Fibroblast of skin of left quadriceps (primary cell): Measurements from ENCODE around the gene ARHGAP18.

Experiments used
- DNase-seq, 2 experiments: peaks; one replicate each; pipeline ENCODE4 v3.0.0-alpha.2; 2013; ENCODE audit warnings: low read depth in 2 of 2

ARHGAP18 gene

DNA sequence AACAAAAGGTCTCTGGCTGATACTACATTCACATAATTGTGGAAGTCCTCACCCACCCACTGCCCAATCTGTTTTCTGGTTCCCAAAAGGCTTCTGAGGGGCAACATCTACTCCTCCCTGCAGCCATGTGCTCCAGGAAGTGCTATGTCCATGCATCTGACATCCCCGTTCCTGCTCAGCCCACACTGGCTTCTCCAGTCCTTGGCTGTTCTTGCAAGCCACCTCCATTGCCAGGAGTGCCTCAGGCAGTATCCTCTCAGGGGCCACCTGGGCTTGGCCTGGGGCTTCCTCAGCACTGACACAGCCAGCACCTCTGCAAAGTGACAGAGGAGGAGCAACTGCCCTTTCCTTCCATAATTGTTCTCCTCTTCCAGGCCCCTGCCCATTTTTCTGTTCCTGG is 18.3 kb downstream of the ARHGAP18 start:
- DNase-seq, result no peak

DNA sequence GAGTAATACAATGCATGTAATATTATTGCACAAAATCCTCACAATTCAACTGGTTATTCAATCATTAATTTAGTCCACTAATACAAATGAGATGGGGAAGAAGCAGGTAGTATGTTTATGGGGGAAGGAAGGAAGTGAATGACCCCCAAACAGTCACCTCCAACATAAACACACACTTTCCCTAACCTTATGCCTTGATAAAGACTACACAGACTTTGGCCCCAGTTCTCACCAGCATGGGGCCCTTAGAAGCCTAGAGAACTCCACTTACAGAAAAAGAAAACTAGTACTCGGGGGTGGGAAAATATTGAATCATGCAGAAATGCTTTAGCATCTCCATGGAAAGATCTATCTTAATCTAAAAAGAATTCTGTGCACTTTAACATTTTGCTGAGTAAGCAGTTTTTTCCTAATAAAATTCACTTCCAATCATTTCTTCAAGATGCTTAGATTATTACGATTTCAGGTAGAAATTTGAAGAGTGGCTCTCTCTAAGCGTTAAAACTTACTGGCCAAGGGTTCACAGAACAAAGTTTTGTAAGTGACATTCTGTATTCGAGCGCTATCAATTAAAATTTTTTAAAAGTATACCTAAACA is 18.8 kb downstream of the ARHGAP18 start:
- DNase-seq, result no peak

DNA sequence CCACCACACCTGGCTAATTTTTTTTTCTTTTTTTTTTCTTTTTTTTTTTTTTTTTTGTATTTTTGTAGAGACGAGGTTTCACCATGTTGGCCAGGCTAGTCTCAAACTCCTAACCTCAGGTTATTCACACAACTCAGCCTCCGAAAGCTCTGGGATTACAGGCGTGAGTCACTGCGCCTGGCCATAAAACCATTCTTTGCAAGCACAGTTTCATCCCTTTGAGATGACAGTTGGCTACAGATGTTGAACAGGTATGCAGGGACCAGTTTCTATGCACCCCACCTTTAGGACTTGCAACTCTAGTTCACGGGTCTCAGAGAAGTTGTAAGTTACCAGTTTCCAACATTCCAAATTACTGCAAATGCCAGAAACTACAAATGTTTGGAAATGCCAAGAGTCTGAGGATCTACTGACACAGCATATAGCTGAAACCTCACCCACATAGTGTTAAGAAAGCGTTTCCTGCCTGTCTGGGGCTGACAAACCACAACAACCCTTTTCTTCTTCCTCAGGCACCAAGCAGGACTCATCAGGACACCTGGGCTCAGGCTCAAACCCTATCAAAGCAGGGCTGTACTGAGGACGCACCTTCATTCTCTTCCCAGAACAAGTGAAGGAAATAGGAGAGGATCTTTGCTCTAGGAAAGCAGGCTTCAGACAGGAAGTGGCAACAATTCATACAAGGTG is 22.9 kb downstream of the ARHGAP18 start:
- no peak for DNase-seq

DNA sequence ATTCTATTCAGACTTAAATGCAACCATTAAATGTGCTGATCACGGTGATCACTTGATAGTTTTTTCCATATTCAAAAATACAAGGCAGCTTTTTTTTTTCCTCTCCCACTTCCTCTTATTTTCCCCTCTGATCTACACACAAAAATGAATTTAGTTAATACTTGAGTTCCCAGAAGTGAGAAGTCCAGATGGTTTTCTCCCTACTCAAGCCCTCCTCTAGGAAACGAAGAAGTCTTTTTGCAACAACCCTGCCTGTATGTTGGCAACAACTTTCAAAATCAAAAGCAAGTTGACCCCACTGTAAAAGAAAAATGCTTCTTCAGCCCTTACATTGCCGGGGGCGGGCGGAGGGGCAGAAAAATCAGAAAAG is 24.3 kb downstream of the ARHGAP18 start:
- no peak for DNase-seq

DNA sequence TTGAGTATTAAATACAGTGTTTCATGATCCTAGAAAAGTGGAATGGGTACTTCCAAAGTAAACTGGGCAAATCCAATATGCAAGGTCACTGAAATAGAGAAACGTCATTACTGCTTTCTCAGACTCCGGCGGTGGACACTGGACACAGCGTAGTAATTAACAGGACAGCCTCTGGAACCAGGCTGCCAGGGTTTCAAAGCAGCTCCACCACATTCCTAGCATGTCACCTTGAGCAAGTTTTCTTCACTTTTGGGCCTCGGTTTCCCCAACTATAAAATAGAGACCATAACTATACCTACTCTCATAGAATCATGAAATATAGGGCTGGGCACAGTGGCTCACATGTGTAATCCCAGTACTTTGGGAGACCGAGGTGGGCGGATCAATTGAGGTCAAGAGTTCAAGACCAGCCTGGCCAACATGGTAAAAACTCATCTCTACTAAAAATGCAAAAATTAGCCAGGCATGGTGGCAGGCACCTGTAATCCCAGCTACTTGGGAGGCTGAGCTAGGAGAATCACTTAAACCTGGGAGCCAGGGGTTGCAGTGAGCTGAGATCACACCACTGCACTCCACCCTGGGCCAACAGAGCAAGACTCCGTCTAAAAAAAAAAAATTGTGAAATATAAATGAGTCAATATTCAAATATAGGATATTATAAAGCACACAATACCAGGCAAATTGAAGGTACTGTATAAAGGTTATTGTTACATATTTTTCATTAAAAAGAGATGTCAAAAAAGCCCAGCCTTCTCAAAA is 24.9 kb downstream of the ARHGAP18 start:
- DNase-seq, result no peak

DNA sequence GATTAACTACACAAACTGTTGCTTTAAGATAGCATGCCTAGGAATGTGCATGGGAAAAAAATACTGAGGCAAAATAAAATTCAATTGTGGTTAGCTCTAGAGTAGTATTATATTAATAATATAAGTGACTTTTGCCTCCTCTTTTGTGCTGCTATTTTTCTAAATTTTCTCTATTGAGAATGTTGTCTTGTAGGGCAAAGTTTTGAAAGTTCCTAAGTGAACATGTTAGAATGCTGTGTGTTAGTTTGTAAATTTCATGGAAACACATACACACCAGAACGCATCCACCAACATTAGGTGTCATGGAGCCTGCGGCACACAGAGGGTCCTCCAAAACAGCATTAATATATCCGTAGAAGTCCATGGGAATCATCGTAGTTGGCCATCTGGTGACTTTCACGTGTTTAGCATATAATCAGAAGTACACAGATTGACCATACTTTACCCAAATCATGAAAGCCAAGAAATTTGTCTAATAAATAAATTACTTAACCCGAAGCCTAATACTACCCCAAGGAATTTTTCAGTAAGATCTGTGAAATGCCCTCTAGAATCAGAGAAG is 25.6 kb downstream of the ARHGAP18 start:
- DNase-seq, result no peak

DNA sequence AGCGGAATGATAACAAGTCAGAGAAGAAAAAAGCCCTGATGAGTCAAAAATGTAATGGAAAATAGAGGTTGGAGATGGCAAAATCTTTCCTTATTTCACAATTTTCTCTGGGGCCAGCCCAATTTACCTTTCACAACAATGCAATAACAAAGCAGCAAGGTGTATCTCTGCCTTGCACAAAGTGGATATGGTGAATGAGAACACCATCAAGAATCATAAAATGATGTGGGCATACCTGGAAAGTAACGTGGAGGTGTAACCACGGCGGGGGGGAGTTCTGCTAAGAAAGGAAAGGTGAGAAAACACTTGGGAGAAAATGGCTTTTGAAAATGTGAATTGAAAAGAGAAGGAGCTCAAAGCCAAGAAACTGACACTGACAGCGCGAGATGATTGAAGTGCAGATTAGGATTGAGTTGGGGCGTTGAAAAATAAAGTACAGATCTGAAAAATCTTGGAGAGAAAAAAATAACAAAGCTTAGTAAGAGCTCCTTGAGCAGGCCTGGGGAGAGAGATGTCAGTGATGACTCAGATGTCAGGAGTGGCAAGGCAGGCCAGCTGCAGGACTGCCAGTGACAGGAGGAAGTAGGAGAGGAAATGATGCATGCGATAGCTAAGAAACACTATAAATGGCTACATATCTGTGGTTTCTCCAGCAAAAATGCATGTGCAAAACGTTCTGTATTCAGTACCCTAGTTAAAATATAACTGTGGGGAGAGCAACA is 26.2 kb downstream of the ARHGAP18 start:
- peak; percentile 96 for DNase-seq

DNA sequence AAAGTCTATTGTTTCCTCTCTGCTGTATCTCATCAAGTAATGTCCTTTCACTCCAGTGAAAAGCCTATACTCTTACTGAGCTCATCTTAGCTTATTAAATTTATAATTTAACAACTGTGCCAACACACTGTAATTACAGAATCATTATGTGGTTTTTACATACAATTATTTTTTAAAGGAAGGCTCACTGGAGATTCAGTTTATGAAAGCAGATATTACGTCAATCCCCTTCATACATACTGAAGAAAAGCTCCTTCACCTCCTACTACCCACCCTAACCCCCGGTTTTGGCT is 28.1 kb downstream of the ARHGAP18 start:
- no peak for DNase-seq

DNA sequence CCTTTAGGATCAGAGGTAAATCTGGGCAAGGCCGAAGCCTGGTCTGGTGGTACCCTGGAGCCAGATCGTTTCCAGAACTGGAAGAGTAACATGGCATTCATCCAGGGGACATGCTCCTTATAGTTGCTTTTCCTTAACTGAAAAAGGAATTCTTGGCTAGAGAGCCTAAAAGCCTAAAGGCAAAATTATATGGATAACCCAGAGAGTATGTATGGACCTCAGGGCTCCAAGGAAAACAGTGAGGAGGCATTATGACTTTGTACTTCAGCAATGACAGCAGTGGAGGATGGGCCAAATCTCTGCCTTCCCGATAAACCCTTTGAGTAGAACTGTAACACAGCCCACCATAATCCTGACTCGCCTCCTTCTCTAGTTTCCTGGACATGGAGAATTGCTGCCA is 29.3 kb downstream of the ARHGAP18 start:
- DNase-seq, result no peak

DNA sequence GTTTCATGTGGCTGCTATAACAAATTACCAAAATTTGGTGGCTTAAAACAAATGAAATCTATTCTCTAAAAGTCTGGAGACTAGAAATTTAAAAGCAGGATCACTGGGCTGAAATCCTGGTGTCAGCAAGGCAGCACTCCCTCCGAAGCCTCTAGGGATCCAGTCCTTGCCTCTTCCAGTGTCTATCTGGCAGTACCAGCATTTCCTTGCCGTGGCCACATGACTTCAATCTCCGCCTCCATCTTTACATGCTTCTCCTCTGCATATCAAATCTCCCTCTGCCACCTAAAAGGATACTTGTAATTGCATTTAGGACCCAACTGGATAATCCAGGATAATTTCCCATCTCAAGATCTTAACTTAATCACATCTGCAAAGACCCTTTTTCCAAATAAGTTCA is 30.2 kb downstream of the ARHGAP18 start:
- DNase-seq, result no peak

DNA sequence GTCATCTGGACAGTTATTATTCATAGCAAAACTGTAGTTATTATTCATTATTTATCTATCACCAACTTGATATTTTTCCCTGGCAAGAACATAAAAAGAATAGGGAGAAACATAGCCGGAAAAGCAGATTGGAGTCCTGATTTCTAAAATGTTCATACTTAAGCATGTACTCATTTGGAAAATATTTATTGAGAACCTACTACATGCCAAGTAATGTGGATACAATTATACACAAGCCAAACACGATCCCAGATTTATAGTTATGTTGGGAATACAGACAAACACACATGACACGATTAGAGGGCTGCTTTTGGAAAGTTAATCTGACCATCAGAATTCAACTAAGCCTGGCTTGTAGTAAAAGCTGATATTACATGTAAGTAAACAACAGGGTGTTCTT is 30.7 kb downstream of the ARHGAP18 start:
- DNase-seq, result peak; percentile 67 to 69

DNA sequence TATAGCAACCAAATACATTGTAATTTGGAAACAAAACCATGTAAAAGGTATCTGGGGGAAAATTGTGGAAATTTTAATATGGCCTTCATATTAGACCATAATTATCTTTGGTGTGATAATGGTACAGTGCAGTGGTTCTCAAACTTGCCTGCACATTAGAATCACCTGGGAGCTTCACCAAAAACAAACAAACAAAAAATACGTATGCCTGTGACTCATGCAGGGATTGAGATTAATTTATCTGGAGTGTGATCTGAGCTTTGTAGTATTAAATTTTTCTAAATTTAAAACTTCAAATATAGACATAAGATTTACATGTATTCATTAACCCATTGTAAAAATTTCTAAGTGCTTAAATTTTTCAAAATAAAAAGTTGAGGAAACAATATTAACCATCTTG is 31.5 kb downstream of the ARHGAP18 start:
- DNase-seq, result no peak

DNA sequence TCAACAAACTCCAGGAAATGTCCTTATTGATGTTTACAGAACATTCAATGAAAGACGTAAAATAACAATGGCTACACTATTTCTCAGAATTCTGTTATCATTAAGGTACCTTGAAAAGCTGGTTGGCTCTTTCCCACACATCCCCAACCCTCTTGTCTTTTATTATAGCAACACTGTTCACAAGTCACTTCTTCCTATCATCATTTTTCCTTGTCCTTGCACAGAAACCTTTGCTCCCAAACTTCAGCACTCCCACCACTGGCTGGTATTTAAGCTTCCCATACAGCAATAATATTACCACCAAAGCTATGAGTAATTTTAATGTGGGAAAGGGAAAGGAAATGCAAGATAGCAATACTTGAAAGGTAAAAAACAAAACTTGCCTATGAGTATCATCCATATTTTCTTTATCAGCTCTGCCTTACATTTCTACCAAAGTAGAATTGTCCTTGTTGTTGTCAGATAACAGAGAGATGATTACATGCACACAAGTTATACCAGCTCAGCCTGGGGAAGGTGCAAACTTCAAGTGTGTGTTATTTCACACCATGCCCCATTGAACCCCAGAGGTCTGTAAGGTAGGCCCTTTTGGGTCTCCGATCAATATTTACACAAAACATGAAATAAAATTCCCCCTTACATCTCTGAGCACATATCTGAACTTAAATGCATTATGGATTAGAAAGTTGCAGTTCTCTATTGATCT is 32.2 kb downstream of the ARHGAP18 start:
- no peak for DNase-seq

DNA sequence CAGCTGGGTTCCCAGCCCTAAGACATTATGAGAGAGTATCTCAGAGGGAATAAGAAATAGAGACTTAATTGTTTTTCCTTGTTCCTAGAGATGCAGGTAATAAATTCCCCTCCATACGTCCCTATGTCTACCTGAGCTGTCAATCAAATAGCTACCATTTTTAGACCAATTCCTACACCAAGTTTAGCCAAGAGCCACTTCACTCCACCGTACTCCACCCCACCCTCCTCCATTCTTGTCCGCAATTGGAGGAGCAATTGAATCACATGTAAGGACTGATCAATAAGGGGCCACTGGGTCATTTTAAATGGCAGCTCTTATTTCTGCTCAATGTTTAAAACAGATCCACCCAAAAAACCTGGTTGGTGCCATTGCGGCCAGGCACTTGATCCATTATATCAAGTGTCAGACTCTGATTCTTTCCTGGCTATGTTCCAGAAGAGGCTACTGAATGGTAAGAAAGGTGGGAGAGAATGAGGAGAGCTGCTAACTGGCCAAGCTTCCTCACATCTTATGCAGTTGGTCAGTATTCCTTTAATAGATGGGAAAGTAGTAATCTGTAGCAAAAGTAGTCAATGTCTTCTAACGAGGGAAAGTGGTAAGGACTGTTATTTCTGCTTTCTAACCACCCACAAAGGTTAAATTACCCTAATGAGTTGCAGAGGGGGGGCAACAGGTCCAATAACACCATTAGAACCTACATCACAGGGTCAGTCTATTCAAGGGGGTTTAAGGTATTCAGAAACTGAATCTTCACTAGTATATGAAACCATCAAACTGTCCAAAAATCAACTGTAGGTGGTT is 34.1 kb downstream of the ARHGAP18 start:
- no peak for DNase-seq

DNA sequence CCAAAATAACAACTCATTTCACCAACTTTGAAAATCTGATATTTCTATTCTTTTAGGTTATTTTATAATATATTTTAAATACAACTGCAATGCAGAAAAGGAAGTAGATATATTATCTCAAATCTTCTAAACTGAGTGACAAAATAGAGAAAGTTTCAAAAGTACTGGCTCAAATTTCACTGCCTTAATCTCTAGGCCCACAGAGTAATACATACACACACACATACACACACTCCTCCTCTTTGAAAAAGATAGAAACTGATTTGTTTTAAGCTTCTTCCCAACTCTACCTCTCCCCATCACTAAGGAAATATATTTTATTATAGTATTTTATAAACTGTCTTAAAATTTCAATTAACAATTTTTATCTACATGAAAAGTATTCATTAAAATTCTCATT is 36.2 kb downstream of the ARHGAP18 start:
- no peak for DNase-seq

DNA sequence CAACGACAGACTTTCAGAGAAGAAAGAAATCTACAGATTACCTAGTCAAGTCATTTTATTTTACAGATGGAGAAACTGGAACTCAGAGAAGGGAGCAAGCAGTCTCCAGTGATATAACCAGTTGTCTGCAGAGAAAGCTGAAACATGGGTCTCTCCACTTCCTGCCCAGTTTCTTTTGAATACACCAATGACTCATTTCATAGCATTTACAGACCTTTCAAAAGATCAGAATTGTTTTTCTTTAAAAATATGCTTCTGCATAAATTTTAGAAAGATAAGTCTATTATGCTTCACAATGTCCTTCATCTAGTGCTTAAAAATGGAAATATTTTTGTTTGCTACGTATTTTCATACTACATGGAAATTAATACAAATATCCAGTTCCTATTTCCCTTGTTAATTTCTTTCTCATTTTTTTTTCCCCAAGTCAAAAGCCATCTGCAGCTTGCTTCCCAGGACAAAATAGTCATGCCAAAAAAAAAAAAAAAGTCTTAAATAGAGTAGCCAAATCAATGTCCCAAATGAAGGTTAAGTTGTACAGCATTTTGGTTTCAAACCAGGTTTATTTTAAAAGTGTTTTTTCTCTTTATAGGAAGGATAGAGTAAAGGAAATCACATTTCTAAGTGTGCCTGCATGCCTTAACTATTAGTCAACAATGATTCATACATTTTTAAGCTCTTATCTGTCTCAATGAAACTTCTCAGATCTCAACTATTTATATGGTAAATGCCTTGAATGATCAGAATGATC is 36.9 kb downstream of the ARHGAP18 start:
- DNase-seq, result peak; percentile 47 to 57

DNA sequence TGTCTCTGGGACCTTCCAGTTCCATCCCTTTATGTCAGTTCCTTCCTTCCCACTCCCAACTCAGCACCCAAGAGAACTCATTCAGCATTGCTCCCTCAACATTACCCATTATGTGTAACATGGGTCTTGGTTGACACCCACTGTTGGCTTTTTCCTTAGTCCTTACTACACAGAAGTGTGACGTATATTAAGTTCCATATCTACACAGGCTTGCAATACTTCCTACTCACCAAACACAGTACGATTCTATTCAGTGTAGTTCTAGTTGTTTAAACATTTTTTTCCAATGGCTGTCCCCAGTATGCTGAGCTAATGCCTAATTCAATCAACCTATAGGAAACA is 37.7 kb downstream of the ARHGAP18 start:
- no peak for DNase-seq

DNA sequence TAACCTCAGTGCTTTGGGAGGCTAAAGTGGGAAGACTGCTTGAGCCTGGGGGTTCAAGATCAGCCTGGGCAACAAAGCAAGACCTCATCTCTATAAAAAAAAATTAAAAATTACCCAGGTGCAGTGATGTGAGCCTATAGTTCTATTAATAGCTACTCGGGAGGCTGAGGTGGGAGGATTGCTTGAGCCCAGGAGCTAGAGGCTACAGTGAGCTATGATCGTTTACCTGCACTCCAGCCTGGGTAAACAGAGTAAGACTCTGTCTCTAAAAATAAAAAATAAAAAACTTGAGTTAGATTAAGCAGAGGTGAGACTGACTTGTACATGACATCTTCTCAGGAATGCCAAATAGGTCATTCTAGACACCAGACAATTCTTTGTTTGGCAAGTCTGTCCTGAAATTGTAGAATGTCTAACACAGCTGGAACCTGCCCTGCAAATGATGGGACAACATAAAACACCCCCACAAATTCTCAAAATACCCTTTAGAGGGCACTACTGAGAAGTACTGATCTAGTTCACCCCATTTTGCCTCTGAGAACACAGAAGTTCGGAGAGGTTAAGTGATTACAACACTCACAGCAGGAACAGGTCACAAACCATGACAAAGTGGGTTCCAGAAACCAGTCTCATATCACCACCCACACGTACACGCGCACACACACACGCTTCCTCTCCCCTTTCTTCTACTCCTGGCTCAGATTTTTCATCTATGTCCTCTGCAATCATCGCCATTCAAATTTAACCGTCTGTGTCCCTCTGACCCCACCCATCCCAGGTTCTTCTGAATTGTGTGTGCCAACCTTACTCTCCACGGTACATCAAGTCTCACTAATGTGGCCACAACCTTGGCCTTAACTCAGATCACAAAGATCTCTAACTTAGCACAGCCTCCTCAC is 38.3 kb downstream of the ARHGAP18 start:
- no peak for DNase-seq

DNA sequence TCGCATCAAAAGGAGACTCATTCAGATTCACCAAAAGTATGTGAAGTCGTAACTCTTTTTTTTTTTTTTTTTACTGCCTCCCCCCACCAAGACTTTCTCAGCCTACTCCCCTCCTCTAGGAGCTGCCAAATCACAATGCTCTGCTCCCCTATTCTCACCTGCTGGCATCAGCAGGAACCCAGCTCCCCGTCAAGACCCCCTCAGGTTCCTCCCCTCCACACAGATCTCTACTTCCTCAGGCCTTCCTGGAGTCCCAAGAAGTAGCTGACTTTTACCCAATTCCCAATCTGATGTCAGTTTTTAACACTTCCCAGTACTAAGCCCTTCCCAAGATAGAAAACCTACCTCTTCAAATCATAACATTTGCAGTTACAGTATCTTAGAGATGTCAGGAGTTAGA is 39.3 kb downstream of the ARHGAP18 start:
- DNase-seq, result no peak
